ENCODE data around the gene LRIF1. TPM values are rescaled to one million over a fixed set of nuclear protein-coding genes. Genes with fewer than 3 reads are reported as not detected.
"Not testable (repeated sequence)": the region's sequence is repeated elsewhere in the genome, so short reads cannot be mapped to it uniquely, and the experiment has no call there.

The LRIF1 gene
- total RNA-seq, 2 experiments from 2014 or later = 13.1 to 14.0 TPM

DNA sequence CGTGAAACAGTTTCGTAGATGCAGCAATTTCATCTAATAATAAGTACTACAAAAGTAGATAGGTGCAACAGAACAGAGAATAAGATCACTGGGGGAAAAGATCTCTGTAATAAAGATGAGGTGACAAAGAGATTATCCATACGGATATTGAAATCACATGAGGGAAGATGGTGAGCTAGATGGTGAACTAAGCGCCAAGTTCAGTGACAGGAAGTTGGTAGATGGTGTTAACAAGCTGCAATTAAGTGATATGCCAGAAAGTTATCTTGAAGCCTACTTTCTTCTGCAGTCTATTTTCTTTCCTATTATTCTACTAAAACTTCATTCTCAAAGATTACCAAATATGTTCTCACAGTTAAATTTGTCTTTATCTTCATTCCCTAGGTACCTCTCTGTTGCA is 7.1 kb downstream of the LRIF1 start:
- POLR2A ChIA-PET = no interaction called here
- CTCF ChIA-PET = no interaction called here

DNA sequence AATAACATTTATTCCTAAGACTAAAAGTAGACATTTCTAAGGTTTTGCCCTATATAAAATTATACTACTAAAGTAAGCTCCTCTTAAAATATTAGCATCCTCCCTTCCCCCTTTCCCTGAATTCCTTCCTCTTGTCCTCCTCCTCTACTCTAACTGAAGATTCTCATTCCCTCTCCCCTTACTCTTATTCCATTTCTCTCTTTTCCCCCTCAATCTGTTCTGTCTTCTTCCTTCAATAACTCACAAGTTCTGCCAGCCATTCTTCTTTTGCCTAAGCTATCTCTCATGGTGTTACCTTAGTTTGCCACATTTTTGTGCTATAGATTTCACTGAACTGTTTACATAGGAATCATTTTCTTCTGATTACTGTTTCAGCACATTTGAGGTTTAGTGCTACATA is 10.7 kb downstream of the LRIF1 start:
- POLR2A ChIA-PET = no interaction called here
- CTCF ChIA-PET = no interaction called here

DNA sequence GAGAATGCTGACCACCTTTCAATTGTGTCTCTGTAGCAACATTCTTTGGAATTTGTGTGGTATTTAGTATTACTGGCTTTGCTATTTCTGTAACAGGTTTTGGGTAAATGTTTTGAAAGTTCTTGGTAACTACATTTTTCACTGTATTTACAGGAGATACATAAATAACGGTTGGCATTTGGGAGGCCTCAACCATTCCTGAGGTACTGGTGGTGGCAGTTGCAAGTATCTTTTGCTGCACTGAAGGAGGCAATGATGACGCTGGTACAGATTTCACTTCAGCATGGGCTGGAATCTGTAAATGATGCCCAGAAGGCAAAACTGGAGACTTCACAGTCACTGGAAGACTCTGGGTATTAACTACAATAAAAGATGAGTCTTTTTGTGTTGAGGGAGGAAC is 11.7 kb downstream of the LRIF1 start:
- ChIA-PET CTCF (no interaction called here), POLR2A (no interaction called here)

- POLR2A ChIA-PET = no interaction called here
- CTCF ChIA-PET = no interaction called here
Measured at GRCh38 chr1:110951161-110951560, 12.6 kb downstream of the LRIF1 start.

GRCh38 chr1:110948038-110948810 is 15.5 kb downstream of the LRIF1 start:
- ChIA-PET POLR2A (interaction anchor here (0.7 kb wide), 1 partner anchor 16 kb away, joined by 3 read pairs; no protein-coding TSS in a partner anchor), CTCF (no interaction called here)

DNA sequence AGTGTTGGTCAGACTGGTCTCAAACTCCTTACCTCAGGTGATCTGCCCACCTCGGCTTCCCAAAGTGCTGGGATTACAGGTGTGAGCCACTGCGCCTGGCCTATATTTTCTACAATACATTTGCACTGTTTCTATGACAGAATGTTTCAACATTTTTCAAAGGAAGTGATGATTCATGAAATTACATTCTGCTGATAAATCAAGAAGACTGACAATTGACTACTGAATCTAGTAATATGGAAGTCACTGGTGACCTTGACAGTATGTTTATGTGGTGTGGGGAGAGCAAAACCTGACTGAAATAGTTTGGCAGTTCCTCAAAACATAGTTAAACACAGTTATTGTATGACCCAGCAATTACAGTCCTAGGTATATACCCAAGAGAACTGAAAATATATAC is 18.1 kb downstream of the LRIF1 start:
- ChIA-PET POLR2A (no interaction called here), CTCF (no interaction called here)

DNA sequence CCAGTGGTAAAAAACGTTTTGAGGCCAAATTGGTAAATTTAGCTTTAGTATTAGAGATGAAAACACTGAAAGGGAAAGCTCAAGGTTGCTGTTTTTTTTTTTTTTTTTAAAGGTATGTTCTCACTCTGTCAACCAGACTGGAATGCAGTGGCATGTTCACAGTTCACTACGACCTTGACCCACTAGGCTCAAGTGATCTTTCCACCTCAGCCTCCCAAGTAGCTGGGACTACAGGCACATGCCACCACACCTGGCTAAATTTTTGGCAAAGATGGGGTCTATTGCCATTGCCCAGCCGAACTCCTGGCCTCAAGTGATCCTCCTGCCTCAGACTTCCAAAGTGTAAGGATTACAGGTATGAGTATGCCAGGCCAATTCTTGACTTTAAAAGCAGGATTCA is 18.9 kb downstream of the LRIF1 start:
- POLR2A ChIA-PET = no interaction called here
- CTCF ChIA-PET = no interaction called here

DNA sequence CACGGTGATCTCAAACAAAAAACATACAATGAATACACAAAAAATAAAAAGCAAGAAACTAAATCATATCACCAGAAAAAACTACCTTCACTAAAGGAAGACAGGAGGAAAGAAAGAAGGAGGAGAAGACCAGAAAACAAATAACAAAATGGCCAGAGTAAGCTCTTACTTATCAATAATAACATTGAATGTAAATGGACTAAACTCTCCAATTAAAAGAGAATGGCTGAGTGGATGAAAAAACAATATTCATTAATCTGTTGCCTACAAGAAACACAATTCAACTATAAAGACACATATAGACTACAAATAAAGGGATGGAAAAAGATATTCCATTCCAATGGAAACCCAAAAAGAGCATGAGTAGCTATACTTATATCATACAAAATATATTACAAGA is 27.2 kb downstream of the LRIF1 start:
- ChIA-PET CTCF (no interaction called here), POLR2A (no interaction called here)

DNA sequence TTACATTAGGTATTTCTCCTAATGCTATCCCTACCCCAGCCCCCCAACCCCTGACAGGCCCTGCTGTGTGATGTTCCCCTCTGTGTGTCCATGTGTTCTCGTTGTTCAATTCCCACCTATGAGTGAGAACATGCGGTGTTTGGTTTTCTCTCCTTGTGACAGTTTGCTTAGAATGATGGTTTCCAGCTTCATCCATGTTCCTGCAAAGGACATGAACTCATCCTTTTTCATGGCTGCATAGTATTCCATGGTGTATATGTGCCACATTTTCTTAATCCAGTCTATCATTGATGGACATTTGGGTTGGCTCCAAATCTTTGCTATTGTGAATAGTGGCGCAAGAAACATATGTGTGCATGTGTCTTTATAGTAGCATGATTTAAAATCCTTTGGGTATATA is 32.6 kb downstream of the LRIF1 start:
- POLR2A ChIA-PET = not testable (repeated sequence)

DNA sequence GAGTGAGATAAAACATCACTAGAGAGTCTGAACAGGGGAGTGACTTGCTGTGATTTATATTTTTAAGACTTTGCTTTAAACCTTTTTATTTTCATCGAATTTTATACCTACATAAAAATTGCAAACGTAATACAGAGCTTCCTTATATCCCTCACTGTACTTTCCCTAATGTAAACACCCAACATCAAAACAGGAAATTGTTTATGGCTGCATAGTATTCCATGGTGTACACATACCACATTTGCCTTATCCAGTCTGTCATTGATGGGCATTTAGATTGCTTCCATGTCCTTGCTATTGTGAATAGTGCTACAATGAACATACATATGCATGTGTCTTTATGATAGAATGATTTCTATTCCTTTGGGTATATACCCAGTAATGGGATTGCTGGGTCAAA is 34.8 kb downstream of the LRIF1 start:
- ChIA-PET POLR2A (no interaction called here), CTCF (no interaction called here)

More for the DNA sequence above, 32.6 kb downstream of the LRIF1 start:
- CTCF ChIA-PET = not testable (repeated sequence)

GRCh38 chr1:110928191-110928590 is 35.5 kb downstream of the LRIF1 start:
- CTCF ChIA-PET = no interaction called here
- POLR2A ChIA-PET = no interaction called here

- ChIA-PET POLR2A (no interaction called here), CTCF (no interaction called here)
Measured at GRCh38 chr1:110927484-110928075, 36.1 kb downstream of the LRIF1 start.

DNA sequence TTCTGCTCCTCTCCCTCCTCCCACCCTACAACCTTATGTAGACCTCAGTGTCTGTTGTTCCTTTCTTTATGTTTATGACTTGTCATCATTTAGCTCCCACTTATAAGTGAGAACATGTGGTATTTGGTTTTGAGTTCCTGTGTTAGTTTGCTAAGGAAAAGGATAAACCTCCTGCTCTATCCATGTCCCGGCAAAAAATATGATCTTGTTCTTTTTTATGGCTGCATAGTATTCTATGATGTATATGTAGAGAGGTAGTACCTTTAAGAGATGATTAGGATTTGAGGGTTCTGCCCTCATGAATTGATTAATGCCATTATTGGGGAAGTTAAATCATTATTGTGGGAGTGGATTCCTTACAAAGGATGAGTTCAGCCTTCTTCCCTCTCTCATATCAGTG is 41.8 kb downstream of the LRIF1 start:
- POLR2A ChIA-PET = no interaction called here
- CTCF ChIA-PET = no interaction called here

GRCh38 chr1:110918016-110918415 is 45.7 kb downstream of the LRIF1 start:
- CTCF ChIA-PET = no interaction called here
- POLR2A ChIA-PET = no interaction called here

DNA sequence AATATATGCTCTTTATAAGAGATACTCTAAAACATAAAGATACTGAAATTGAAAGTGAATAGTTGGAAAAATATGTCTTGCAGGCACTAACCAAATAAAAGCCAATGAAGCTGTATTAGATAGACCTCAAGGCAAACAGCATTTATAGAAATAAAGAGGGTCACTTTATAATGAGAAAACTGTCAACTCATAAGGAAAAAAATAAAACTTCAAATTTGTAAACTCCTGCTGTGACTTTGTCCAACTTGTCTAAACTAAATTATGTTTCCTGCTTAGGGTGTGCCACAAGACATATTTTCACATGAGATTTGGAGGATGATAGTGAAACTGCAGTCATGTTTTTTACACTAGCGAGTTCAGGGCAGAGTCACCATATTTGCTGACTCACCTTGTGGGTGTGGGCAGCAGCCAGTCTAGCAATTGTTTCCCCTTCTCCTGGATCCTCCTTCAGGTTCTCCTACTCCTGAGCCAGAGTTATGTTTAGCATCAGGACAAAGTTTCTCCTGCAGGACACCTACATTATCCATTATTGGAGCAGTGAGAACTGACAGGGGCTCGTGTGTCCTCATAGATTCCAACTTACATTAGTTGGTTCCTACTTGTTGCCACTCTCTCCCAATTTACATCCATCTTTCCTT is 46.9 kb downstream of the LRIF1 start:
- POLR2A ChIA-PET = no interaction called here
- CTCF ChIA-PET = no interaction called here

DNA sequence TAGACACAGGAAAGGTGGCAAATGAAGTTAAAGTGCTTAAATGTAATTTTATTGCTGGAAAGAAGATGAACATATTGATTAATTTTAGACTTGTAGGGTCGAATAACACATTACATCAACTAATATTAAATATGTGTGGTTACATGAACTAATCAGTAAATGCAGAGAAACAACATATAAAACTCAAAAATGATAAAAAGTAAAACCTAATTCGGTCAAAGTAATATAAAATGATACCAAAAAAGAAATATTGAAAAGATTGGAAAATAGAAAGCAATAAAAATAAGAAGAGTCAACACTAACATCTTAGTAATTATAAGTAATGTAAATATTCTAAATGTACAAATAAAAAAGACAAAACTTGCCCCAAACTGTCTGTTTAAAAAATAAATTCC is 47.5 kb downstream of the LRIF1 start:
- ChIA-PET POLR2A (no interaction called here), CTCF (no interaction called here)

DNA sequence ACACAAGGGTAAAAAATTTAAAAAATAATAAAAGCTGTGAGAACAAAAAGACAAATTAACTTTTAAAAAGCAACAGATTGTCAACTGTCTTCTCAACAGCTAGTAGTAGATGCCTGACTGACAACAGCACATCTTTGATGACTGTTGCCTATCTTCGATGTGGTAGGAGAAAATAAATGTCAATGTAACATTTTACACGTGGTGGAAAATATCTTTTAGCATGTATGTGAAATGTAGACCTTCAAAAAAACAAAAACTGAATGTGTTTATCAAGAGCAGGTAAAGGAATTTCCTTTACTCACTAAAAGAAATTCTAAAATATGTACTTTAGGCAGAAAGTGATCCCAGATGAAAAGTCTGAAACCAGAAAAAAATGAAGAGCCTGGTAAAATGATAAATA is 47.9 kb downstream of the LRIF1 start:
- POLR2A ChIA-PET = no interaction called here
- CTCF ChIA-PET = no interaction called here

GRCh38 chr1:110914676-110915075 is 49.0 kb downstream of the LRIF1 start:
- ChIA-PET CTCF (no interaction called here), POLR2A (no interaction called here)

DNA sequence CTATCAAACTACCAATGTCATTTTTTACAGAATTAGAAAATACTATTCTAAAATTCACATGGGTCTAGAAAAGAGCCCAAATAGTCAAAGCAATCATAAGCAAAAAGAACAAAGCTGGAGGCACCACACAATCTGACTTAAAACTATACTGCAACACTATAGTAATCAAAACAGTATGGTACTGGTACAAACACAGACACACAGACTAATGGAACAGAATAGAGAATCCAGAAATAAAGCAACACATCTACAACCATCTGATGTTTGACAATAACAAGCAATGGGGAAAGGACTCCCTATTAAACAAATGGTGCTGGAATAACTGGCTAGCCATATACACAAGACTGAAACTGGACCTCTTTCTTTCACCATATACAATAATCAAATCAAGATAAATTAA is 50.9 kb downstream of the LRIF1 start:
- POLR2A ChIA-PET = no interaction called here

DNA sequence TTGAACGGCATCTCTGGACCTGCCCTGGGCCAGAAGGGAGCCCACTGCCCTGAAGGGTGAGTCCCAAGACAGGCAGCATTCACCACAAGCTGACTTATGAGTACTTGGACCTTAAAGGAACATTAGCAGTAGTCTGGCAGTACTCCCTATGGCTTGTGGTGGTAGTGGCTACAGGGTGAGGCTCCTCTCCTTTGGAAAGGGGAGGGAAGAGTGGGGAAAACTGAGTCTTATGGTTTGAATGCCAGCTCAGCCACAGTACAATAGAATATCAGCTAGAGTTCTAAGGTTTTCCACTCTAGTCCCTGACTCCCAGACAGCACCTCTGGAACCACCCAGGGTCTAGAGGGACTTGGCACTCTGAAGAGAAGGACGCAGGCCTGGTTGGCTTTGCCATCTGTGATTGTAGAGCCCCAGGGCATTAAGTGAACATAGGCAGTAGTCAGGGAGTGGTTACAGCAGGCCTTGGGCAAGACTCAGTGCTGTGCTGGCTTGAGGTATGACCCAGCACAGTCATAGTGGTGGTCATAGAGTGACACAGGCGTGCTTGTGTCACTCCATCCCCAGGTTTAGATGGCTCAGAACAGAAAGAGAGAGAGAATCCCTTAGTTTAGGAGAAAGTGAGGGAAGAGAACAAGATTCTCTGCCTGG is 59.7 kb downstream of the LRIF1 start:
- CTCF ChIA-PET = no interaction called here

More for the DNA sequence above, 50.9 kb downstream of the LRIF1 start:
- CTCF ChIA-PET = no interaction called here

DNA sequence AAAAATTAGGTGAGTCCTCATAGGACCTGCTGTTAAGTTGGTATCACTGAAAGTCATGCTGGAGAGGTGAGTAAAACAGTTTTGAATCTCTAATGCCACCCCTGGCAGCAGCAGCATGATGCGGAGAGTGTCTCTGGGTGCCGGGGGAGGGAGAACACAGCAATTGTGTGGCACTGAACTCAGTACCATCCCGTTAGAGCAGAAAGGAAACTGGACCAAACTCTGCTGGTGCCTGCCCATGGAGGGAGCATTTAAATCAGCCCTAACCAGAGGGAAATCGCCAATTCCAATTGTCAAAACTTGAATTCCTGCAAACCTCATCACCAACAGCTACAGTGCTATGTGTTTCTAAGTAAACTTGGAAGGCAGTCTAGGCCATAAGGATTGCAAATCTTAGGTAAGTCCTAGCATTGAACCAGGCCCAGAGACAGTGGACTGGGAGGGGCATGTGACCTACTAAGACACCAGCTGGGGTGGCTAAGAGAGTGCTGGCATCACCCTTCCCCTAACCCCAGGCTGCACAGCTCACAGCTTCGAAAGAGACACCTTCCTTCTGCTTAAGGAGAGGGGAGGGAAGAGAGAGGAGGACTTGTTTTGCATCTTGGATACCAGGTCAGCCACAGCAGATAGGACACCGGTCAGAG is 60.8 kb downstream of the LRIF1 start:
- POLR2A ChIA-PET = no interaction called here

More for the DNA sequence above, 59.7 kb downstream of the LRIF1 start:
- POLR2A ChIA-PET = no interaction called here

More for the DNA sequence above, 60.8 kb downstream of the LRIF1 start:
- CTCF ChIA-PET = no interaction called here

Measured in activated CD8-positive, alpha-beta memory T cell treated with anti-CD3 and anti-CD28 coated beads for 36 hours (primary cell).